ENCODE data around the gene PCDHGA2.
"Not testable (repeated sequence)": the region's sequence is repeated elsewhere in the genome, so short reads cannot be mapped to it uniquely, and the experiment has no call there.

DNA sequence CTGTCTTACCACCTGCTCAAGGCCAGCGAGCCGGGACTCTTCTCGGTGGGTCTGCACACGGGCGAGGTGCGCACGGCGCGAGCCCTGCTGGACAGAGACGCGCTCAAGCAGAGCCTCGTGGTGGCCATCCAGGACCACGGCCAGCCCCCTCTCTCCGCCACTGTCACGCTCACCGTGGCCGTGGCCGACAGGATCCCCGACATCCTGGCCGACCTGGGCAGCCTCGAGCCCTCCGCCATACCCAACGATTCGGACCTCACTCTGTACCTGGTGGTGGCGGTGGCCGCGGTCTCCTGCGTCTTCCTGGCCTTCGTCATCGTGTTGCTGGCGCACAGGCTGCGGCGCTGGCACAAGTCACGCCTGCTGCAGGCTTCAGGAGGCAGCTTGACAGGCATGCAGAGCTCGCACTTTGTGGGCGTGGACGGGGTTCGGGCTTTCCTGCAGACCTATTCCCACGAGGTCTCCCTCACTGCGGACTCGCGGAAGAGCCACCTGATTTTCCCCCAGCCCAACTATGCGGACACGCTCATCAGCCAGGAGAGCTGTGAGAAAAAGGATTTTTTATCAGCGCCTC lies 2.3 kb downstream of the PCDHGA2 start:
- TF ChIP-seq EZH2 (IDR thresholded peaks at IDR 0.05; ENCODE audit: borderline replicate concordance); EZH2phosphoT487 (IDR thresholded peaks at IDR 0.05; ENCODE audit: low read depth, severe bottlenecking, unreplicated experiment): not testable (repeated sequence)
- TF ChIP-seq, protein P1, sequence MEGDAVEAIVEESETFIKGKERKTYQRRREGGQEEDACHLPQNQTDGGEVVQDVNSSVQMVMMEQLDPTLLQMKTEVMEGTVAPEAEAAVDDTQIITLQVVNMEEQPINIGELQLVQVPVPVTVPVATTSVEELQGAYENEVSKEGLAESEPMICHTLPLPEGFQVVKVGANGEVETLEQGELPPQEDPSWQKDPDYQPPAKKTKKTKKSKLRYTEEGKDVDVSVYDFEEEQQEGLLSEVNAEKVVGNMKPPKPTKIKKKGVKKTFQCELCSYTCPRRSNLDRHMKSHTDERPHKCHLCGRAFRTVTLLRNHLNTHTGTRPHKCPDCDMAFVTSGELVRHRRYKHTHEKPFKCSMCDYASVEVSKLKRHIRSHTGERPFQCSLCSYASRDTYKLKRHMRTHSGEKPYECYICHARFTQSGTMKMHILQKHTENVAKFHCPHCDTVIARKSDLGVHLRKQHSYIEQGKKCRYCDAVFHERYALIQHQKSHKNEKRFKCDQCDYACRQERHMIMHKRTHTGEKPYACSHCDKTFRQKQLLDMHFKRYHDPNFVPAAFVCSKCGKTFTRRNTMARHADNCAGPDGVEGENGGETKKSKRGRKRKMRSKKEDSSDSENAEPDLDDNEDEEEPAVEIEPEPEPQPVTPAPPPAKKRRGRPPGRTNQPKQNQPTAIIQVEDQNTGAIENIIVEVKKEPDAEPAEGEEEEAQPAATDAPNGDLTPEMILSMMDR (IDR thresholded peaks at IDR 0.05; ENCODE audit: poor library complexity): not testable (repeated sequence)

Data from hepatocyte (in vitro differentiated cells).